Lower leg skin (tissue), 3 donors: ENCODE data around the gene RAB1A.

ENCODE experiments used
- CTCF ChIP-seq, 3 donors: fragments of 450-650 bp; IDR thresholded peaks; one replicate each; pipeline ENCODE4 v1.5.1; 2016; ENCODE audit warnings: antibody characterized with exemption in 3 of 3, mild to moderate bottlenecking in 3 of 3, moderate library complexity in 2 of 3
- POLR2A ChIP-seq, 2 donors: fragments of 450-650 bp; IDR thresholded peaks; one replicate each; pipeline ENCODE4 v1.6.1; 2016 to 2017; ENCODE audit warnings: antibody characterized with exemption in 2 of 2, mild to moderate bottlenecking in 1 of 2, moderate library complexity in 1 of 2

- TF ChIP-seq CTCF (IDR thresholded peaks at IDR 0.05) = no peak
- no peak for TF ChIP-seq POLR2A (IDR thresholded peaks at IDR 0.05)
These were observed 4.3 kb upstream of the RAB1A start for GRCh38 chr2:65134158-65134557.
